Psoas muscle (tissue), 8 donors: Measurements from ENCODE around the gene TLE2. TPM values are rescaled to one million over a fixed set of nuclear protein-coding genes. Genes with fewer than 3 reads are reported as not detected.
"Not testable (repeated sequence)": the region's sequence is repeated elsewhere in the genome, so short reads cannot be mapped to it uniquely, and the experiment has no call there.

ENCODE experiments used
- ATAC-seq, 4 donors: fragments of 200-7000 bp; cut with Tn5 transposase; one replicate each; pipeline ENCODE4 v1.9.1; 2020; ENCODE audit warnings: moderate library complexity in 3 of 4, mild to moderate bottlenecking in 2 of 4
- DNase-seq, 2 donors: peaks; one replicate each; pipeline ENCODE4 v3.0.0-alpha.2; 2020
- H3K27ac ChIP-seq: fragments of 200-600 bp; one replicate; pipeline ENCODE4 v1.8.0; 2022
- H3K27me3 ChIP-seq, 3 donors: fragments of 200-600 bp in 1 of 3; one replicate each; pipeline versions ENCODE4 v1.6.1 to v1.8.0; 2013 to 2022; ENCODE audit warnings: low read length in 2 of 3, mild to moderate bottlenecking in 2 of 3, moderate library complexity in 1 of 3; ENCODE audit not compliant: insufficient read depth in 3 of 3
- H3K36me3 ChIP-seq, 2 donors: fragments of 200-600 bp in 1 of 2; one replicate each; pipeline versions ENCODE4 v1.6.1 to v1.8.0; 2013 to 2022; ENCODE audit warnings: low read depth in 1 of 2, mild to moderate bottlenecking in 1 of 2, moderate library complexity in 1 of 2; ENCODE audit not compliant: insufficient read depth in 1 of 2
- H3K4me1 ChIP-seq: fragments of 200-600 bp; one replicate; pipeline ENCODE4 v1.8.0; 2022
- H3K4me3 ChIP-seq: fragments of 200-600 bp; one replicate; pipeline ENCODE4 v1.8.0; 2022; ENCODE audit warnings: mild to moderate bottlenecking
- H3K9me3 ChIP-seq: fragments of 200-600 bp; one replicate; pipeline ENCODE4 v1.8.0; 2022
- CTCF ChIP-seq: fragments of 200-600 bp; IDR thresholded peaks from one replicate; pipeline ENCODE4 v1.8.0; 2022; ENCODE audit warnings: antibody characterized with exemption
- WGBS, 3 donors: extraction: QIAGEN DNeasy Blood & Tissue Kit; methylation state at CpG; one replicate each; pipeline versions ENCODE4 v1.1.6 to v1.1.7; 2013; 5-methylcytosine and 5-hydroxymethylcytosine counted together
- intact Hi-C, 2 donors: fragments of 100-400 bp; cut with DNase I; formaldehyde crosslinking; loops; one replicate each; pipeline versions ENCODE4 v1.11.0 to v1.14.2; 2022
- polyA plus RNA-seq, 3 donors: library from polyadenylated mRNA; stranded (reverse); fragments of 200-250 nt; gene quantifications; one replicate each; pipeline ENCODE4 v1.2.3, GENCODE V29; 2013
- total RNA-seq, 4 donors: library from RNA; stranded (reverse); fragmentation: NEBNext Ultra II Directional in 2 of 4; extraction: Animal tissue kit (Norgen Biotek cat#: 25700) in 2 of 4; gene quantifications; one replicate each; pipeline versions ENCODE4 v1.2.1 to v1.2.4, GENCODE V29; 2021 to 2023
- donor health status: healthy with polysubstance abuse.
- donor health status: DM: no; HTN: no; CAD: no; lungs with moderate emphysema.
- donor health status: Bipolar disorder and iron deficiency.
- donor health status: healthy.
- donor health status: DM: yes; HTN: yes; CAD: no.
- donor health status: DM: no; HTN: no; CAD: no.
- donor health status: DM: no; HTN: no; CAD: no.
- donor health status: DM: yes; HTN: yes; CAD: no.

The TLE2 gene
- total and polyA plus RNA-seq, 7 donors = 23.5 to 42.5 (median 33.6) TPM

DNA sequence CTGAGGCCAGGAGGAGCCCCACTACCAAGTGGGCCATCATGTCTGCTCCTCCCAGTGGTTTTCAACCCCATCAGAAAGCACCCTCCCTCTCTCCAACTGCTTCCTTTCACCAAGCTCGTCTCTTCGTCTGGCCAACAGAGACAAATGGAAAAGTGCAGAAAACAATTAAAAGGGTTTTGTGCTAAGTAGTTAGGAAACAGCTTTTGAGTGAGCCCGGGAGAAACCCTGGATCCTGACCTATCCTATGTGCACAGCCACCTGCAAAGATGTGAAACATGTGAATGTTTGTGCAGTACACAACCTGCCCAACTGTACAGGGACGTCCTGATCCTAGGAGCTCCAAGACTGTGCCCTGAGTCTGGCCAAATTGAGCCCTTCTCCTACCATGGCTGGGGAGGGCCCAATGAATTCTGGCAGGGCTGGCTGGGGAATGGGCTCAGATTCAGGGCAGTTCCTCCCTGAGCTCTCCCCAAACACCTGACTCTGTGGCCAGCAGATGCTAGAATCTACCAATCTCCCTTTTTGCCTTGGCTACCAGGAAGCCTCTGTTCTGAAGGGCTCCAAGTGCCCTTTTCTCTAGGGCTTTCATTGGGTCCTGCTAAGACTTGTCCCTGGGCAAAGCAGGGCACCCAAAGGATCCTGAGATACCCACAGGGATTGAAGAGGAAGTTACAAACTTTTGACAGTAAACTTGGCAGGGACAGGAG is 25.3 kb upstream of the TLE2 start:
- Histone ChIP-seq H3K36me3 (peaks cover 4 to 46% of the 10 kb centered on the region in 2 donors), H3K27me3 (no peaks in the 10 kb centered on the region), H3K27ac (no peak overlapping the region), H3K4me1 (peaks cover 37% of the 10 kb centered on the region), H3K4me3 (no peak overlapping the region), H3K9me3 (no peaks in the 10 kb centered on the region)
- intact Hi-C loops = no loop called here
- ATAC-seq (no peak), DNase-seq (no peak)
- TF ChIP-seq CTCF = no peak
- WGBS, 3 donors = 56 to 64% (median 61%) methylated on average over 4 of the region's 4 CpGs

DNA sequence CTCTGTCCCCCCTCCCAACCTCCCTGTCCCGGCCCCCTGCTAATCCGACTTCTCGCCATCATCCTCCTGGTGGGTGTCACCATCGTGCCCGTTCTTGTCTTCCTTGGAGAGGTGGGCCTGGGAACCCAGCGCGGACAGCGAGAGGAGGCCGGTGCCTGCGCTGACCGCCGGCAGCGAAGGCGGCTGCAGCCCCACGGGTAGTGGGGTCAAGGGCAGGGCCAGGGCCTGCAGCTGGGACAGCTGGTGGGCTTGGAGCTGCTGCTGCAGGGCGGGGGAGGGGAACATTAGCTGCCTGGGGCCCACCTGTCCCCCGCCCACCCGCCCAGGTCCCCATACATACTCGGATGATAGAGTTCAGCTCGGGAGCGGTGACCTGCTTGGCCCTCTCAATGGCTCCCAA is 24.7 kb upstream of the TLE2 start:
- peaks cover 4 to 40% of the 10 kb centered on the region in 2 donors for H3K36me3 ChIP-seq
- no peaks in the 10 kb centered on the region for H3K9me3 ChIP-seq
- no peak for ATAC-seq
- no peak overlapping the region for H3K27ac ChIP-seq
- H3K4me1 ChIP-seq = peaks cover 35% of the 10 kb centered on the region
- 76 to 80% (median 78%) methylated on average over 21 of the region's 21 CpGs for WGBS, 3 donors
- no peak for TF ChIP-seq CTCF
- no peak for DNase-seq
- intact Hi-C loops = no loop called here
- H3K4me3 ChIP-seq = no peak overlapping the region
- H3K27me3 ChIP-seq = no peaks in the 10 kb centered on the region

DNA sequence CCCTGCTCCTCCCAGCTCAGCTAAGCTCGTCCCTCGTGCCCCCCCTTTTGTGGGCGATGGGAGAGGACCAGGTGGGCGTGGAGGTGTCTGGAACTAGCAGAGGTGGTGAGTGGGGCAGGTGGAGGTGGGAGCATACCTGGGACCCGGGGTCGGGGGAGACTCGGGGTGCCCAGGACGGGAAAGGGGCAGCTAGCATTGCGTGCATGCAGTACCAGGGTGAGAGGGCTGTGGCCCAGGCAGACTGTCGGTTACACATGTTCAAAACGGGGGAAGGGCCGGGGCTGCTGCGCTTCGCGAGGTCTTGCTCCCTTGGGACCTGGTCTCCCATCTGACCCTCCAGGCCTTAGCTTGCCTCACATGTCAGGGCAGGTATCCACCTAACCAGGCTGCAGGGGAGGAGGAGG is 24.1 kb upstream of the TLE2 start:
- Histone ChIP-seq H3K4me3 (no peak overlapping the region), H3K27me3 (no peaks in the 10 kb centered on the region), H3K27ac (no peak overlapping the region), H3K9me3 (no peaks in the 10 kb centered on the region), H3K36me3 (peaks cover under 1 to 34% of the 10 kb centered on the region in 2 donors), H3K4me1 (peaks cover 30% of the 10 kb centered on the region)
- 62 to 83% (median 68%) methylated on average over 15 of the region's 15 CpGs for WGBS, 3 donors
- no peak for ATAC-seq
- intact Hi-C loops = no loop called here
- TF ChIP-seq CTCF = no peak
- DNase-seq = no peak

DNA sequence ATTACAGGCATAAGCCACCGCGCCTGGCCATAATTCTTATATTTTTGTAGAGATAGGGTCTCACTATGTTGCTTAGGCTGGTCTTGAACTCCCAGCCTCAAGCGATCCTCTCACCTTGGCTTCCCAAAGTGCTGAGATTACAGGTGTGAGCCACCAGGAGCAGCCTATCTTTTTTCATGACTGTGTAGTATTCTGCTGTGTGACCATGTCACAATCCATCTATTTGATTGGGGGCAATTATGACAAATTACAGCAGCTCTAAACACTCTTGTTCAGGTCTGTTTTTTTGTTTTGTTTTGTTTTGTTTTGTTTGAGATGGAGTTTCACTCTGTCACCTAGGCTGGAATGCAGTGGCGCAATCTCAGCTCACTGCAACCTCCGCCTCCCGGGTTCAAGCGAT is 20.9 kb upstream of the TLE2 start:
- intact Hi-C loops = not testable (repeated sequence)

DNA sequence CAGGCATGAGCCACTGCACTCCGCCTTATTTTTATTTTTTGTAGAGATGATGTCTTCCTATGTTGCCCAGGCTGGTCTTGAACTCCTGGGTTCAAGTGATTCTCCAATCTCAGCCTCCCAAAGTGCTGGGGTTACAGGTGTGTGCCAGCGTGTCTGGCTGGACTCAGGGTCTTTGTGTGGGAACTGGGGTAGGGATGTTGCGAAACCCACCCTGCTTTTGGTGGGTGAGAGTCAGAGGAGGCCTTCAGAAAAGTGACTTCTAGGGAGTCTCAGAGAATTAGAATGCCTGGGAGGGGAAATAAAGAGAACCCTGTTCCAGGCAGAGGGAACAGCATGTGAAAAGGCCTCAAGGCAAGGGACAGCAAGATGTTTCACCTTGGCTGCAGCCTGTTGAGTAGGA is 20.0 kb upstream of the TLE2 start:
- 95 to 97% (median 97%) methylated on average over 3 of the region's 3 CpGs for WGBS, 3 donors
- no peak overlapping the region for H3K27ac ChIP-seq
- no peak for ATAC-seq

More for the DNA sequence above, 20.9 kb upstream of the TLE2 start:
- WGBS, 3 donors = 97 to 99% (median 97%) methylated on average over 7 of the region's 7 CpGs
- H3K27me3 ChIP-seq, DNase-seq, H3K4me3 ChIP-seq, H3K9me3 ChIP-seq, ATAC-seq, H3K27ac ChIP-seq: not testable (repeated sequence)
- H3K36me3 ChIP-seq = peaks cover 0 to 19% of the 10 kb centered on the region in 2 donors
- H3K4me1 ChIP-seq = peaks cover 11% of the 10 kb centered on the region

More for the DNA sequence above, 20.0 kb upstream of the TLE2 start:
- Histone ChIP-seq H3K9me3 (no peaks in the 10 kb centered on the region), H3K36me3 (peaks cover 0 to 10% of the 10 kb centered on the region in 2 donors), H3K27me3 (no peaks in the 10 kb centered on the region), H3K4me3 (no peak overlapping the region), H3K4me1 (peaks cover 11% of the 10 kb centered on the region)
- intact Hi-C loops = no loop called here
- no peak for DNase-seq
- no peak for TF ChIP-seq CTCF
